ENCODE measurements around the gene PRKAG1.
A peak's percentile ranks its signal among the peaks of the same experiment; 100 is the strongest.

PRKAG1 gene

GRCh38 chr12:49049566-49050224 is 31.1 kb upstream of the PRKAG1 start:
- no peak for DNase-seq

GRCh38 chr12:49048953-49049352 is 30.4 kb upstream of the PRKAG1 start:
- no peak for DNase-seq

GRCh38 chr12:49046129-49046895 is 27.7 kb upstream of the PRKAG1 start:
- no peak for DNase-seq

GRCh38 chr12:49044660-49045059 is 26.1 kb upstream of the PRKAG1 start:
- DNase-seq, result no peak

GRCh38 chr12:49043856-49044258 is 25.3 kb upstream of the PRKAG1 start:
- peak; percentile 84 for DNase-seq

- no peak for DNase-seq
Measured at GRCh38 chr12:49043241-49043640, 24.7 kb upstream of the PRKAG1 start.

- DNase-seq, result no peak
Measured at GRCh38 chr12:49041881-49042484, 23.4 kb upstream of the PRKAG1 start.

- no peak for DNase-seq
Measured at GRCh38 chr12:49041036-49041880, 22.7 kb upstream of the PRKAG1 start.

GRCh38 chr12:49040364-49040855 is 21.8 kb upstream of the PRKAG1 start:
- DNase-seq, result no peak

- no peak for DNase-seq
Measured at GRCh38 chr12:49039421-49040363, 21.1 kb upstream of the PRKAG1 start.

- DNase-seq, result no peak
Measured at GRCh38 chr12:49038291-49038955, 19.8 kb upstream of the PRKAG1 start.

GRCh38 chr12:49037947-49038237 is 19.3 kb upstream of the PRKAG1 start:
- no peak for DNase-seq

GRCh38 chr12:49037111-49037946 is 18.8 kb upstream of the PRKAG1 start:
- no peak for DNase-seq

- DNase-seq, result no peak
Measured at GRCh38 chr12:49036029-49036428, 17.5 kb upstream of the PRKAG1 start.

- no peak for DNase-seq
Measured at GRCh38 chr12:49034286-49034622, 15.7 kb upstream of the PRKAG1 start.

- DNase-seq, result no peak
Measured at GRCh38 chr12:49033611-49034285, 15.2 kb upstream of the PRKAG1 start.

- no peak for DNase-seq
Measured at GRCh38 chr12:49032679-49033447, 14.3 kb upstream of the PRKAG1 start.

GRCh38 chr12:49032276-49032675 is 13.7 kb upstream of the PRKAG1 start:
- no peak for DNase-seq

GRCh38 chr12:49031573-49032161 is 13.1 kb upstream of the PRKAG1 start:
- no peak for DNase-seq
